Glomerular visceral epithelial cell (primary cell): ENCODE results near the gene NBPF10.
"Not testable (repeated sequence)": the region's sequence is repeated elsewhere in the genome, so short reads cannot be mapped to it uniquely, and the experiment has no call there.

Experiments
- DNase-seq: peaks from one replicate; pipeline ENCODE4 v3.0.0-alpha.2; 2016; ENCODE audit errors: extremely low spot score

The NBPF10 gene

DNA sequence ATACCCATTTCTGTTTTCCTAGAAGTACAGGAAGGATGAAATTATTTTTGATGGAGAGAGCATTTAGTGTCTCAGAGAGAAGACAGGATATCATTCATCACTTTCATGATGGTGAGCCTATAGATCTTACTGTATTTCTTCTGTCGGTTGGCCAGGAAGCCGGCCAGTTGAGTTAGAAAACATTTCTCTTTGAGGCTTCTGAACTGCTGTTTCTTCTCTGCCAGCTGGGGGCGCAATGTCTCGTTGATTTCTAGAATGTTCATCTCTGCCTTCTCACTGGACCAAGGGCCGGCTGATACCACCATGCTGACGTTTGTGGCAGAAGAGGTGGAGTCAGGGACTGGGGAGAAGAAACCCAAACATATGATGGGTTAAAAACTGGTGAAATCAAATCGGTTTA is at the start of gene NBPF10:
Gene NBPF10, minus strand, starts transcription at position 340 of the 400 bp plus-strand sequence. Its CDS starts 35 bp downstream, at position 305.
- DNase-seq: not testable (repeated sequence)

GRCh38 chr1:146174531-146174930 is 29.9 kb upstream of the NBPF10 start:
- DNase-seq: not testable (repeated sequence)

- not testable (repeated sequence) for DNase-seq
Measured at GRCh38 chr1:146167740-146168139, 23.1 kb upstream of the NBPF10 start.

DNA sequence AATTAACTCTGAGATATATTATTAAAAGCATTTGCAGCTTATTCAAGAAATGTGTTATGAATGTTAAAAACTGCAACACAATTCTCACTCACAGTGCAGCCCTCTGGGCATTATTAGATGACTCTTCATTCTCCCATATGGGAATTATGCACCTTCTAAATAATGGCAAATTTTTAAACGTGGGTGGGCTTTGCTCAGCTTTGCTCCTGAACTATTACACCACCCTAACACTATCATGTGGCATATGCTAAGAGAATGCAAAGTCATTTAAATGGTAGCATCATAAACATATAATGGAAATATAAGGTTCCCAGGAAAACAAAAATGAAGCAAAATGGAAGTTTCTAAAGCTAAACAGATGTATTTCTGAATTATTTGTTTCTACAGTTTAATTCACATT is 22.7 kb upstream of the NBPF10 start:
- DNase-seq: not testable (repeated sequence)
